Myocyte (in vitro differentiated cells): ENCODE results near the gene FMO4. TPM values are rescaled to one million over a fixed set of nuclear protein-coding genes. Genes with fewer than 3 reads are reported as not detected.
A peak's percentile ranks its signal among the peaks of the same experiment; 100 is the strongest.
"Not testable (repeated sequence)": the region's sequence is repeated elsewhere in the genome, so short reads cannot be mapped to it uniquely, and the experiment has no call there.

Source experiments
- DNase-seq: peaks from one replicate; pipeline ENCODE4 v3.0.0-alpha.2; 2012; ENCODE audit warnings: low read depth
- polyA plus RNA-seq: library from polyadenylated mRNA; unstranded; fragments of >200 nt; gene quantifications from one replicate; pipeline ENCODE4 v1.2.1, GENCODE V29; 2012; ENCODE audit warnings: missing spikeins
- total RNA-seq: library from RNA; depleted of rRNA; stranded (reverse); fragments of >200 nt; gene quantifications from 2 replicates; pipeline ENCODE4 v1.2.3, GENCODE V29; 2014

Gene FMO4
- total RNA-seq = 3.1 and 8.7 TPM in 2 replicates
- polyA plus RNA-seq = 1.3 TPM

- peak; percentile 97 for DNase-seq
Measured at GRCh38 chr1:171313835-171314320, at the start of gene FMO4. Gene FMO4, plus strand, starts transcription at chr1:171314183. Its CDS starts 5,643 bp downstream, at chr1:171319826.

- DNase-seq = no peak
Measured at GRCh38 chr1:171265686-171266085, 48.3 kb upstream of the FMO4 start.

- DNase-seq = no peak
Measured at GRCh38 chr1:171266930-171267329, 47.1 kb upstream of the FMO4 start.

- peak; percentile 64 for DNase-seq
Measured at GRCh38 chr1:171267391-171267790, 46.6 kb upstream of the FMO4 start.

DNA sequence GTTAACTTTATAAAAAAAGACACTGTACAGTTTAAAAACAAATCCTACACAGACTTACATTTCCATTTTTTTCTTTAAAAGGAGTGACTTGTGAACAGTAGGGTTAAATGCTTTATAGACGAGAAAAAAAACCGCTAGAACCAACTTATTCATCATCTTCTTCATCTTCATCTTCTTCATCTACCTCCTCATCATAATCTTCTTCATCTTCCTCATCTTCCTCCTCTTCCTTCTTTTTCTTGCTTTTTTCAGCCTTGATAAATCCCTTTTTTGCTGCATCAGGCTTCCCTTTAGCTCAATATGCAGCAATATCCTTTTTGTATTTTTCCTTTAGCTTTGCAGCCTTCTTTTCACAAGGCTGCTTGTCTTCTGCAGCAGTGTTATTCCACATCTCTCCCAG lies 43.2 kb upstream of the FMO4 start:
- no peak for DNase-seq

DNA sequence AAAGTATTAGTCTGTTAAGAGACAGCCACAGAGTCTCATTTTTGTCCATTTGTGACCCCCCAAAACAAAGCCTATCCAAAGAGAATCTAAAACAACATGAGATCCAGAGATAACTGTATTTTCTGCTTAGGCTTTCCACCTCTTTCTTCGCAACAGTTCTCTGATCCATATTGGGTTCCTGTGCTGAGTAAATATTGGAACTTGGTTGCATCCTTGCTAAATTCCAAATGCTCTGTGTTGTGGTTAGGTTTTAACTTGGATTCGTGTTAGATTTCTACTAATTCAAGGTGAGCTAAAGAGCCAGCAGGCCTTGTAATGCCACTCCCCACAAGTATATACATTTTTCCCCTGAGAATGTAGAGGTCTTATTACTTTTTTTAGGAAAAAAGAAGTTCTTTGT lies 36.4 kb upstream of the FMO4 start:
- no peak for DNase-seq

DNA sequence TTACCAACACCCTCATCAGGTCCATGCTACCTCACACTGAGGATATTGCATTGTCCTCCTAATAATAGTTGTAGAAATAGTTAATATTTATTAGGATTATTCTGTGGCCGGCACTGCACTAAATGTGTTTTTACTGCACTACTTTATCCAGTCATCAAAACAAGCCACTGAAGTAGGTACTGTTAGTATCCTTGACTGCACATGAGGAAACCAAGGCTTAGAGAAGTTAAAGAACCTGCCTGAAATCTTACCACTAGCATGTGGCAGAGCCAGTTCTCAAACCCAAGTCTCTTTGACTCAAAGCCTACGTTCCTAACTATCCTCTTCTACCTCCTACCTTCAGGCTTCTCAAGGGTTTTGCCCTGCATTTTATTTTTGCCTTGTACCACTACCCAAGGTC lies 34.7 kb upstream of the FMO4 start:
- no peak for DNase-seq

- no peak for DNase-seq
Measured at GRCh38 chr1:171279678-171280077, 34.3 kb upstream of the FMO4 start.

DNA sequence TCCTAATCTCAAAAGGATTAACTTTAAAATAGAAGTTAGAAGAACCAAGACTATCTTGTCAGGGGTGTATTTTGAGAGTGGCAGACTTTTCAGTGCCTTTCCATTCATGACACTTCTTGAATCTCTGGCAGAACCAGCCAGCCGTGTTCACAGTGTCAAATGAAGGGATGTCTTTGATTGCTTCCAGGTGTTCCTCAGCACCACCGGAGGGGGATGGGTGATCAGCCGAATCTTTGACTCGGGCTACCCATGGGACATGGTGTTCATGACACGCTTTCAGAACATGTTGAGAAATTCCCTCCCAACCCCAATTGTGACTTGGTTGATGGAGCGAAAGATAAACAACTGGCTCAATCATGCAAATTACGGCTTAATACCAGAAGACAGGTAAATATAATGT lies 33.4 kb upstream of the FMO4 start:
- no peak for DNase-seq

- no peak for DNase-seq
Measured at GRCh38 chr1:171286032-171286705, 27.8 kb upstream of the FMO4 start.

GRCh38 chr1:171290621-171291020 lies 23.4 kb upstream of the FMO4 start:
- DNase-seq = no peak

DNA sequence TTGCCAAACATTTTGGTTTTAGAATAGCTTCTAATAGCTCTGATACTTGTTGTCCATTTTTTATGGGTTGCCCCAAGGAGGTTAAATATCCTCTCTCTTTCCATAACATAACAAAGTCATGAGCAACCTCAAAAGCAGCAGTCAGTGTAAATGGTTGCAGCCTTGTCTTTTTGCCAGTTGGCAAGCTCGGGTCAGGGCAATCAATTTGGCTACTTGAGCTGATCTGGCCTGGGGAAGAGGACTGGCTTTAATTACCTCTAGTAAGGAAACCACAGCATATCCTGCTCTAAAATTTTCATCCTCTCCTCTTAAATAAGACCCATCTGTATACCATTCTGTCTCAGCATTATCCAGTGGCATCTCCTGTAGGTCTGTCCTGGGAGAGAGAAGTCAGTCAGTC lies 21.2 kb upstream of the FMO4 start:
- DNase-seq = no peak

- not testable (repeated sequence) for DNase-seq
Measured at GRCh38 chr1:171295383-171295782, 18.6 kb upstream of the FMO4 start.

DNA sequence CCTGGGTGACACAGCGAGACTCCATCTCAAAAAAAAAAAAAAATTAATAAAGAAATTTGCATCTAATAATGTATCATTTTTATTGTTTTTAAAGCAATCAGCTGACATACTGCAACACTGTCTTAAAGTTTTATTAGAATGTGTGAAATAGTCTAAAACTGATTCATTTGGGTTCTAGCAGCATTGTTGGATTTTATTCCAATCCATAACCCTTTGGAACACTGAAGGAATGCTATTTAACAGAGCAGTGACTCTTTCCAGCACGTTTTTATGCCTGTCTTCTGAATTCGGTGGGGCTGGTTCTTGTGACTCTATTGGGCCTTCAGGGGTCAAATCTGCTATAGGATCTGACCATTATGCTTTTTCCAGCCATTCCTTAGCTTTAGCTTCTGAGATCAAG lies 18.2 kb upstream of the FMO4 start:
- no peak for DNase-seq

DNA sequence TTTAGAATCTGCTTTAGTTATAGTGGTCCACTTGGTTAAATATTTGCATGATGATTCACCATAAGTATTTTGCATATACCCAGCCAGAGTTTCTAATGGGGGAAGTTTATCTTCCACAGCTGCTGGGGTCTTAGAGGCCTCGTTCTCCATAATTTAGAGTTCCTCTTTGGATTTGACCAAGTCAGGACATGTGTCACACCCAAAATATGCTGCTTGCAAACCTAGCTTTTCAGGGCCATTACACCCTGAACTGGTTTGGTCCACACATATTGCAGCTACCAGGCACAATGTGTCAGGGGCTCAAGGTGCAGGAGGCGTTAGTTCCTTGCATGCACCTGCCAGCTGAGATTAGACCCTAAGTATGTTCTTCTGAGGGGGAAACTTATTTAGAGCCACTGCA lies 17.1 kb upstream of the FMO4 start:
- DNase-seq = no peak

- DNase-seq = no peak
Measured at GRCh38 chr1:171298696-171299095, 15.3 kb upstream of the FMO4 start.

GRCh38 chr1:171299342-171299741 lies 14.6 kb upstream of the FMO4 start:
- DNase-seq = no peak

GRCh38 chr1:171300401-171300800 lies 13.6 kb upstream of the FMO4 start:
- no peak for DNase-seq

- no peak for DNase-seq
Measured at GRCh38 chr1:171310661-171311087, 3.3 kb upstream of the FMO4 start.

GRCh38 chr1:171311771-171312558 lies 2.0 kb upstream of the FMO4 start:
- no peak for DNase-seq

DNA sequence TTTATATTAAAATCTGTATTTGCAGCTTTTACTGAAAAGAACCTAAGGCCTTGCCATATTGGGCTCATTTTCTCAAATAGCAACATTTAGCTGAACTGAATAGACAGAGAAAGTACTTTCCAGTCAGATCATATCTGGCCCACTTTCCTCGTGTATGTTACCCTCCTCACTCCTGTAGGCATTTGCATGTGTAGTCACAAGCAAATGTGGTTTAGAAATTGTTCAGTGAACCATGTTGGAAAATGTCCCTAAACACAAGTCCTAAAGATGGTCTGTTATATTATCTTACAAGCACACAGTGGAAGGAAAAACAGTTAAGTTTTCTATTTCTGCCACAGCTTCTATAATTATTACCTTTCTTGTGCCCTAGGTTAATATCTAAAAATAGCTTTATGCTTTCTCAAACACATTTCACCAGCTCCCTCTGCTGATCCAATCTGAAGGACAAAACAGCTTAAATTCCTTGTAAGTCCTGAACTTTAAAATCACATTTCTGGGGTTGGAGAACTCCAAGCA lies 606 bp upstream of the FMO4 start:
- DNase-seq = no peak

DNA sequence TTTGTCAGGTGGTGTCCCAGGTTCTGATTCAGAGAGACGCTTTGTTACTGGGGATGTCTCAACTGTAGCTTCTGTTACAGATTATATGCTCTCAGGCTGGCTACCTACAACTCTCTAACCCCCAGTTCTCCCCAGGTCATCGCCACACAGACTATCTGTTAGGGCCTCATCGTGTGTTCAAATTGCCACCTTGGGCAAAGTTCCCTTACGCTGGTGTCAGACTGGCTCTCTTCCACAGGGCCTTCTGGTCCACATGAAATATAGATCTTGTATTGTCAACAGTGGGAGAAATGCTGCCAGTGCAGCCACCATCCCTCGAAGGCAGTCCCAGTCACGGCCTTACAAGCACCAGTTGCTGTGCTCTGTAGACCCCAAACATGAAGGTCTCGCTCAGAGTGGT lies 15.3 kb downstream of the FMO4 start:
- no peak for DNase-seq
